Erythroblast (primary cell): ENCODE results near the gene ALDOB.

Experiments used
- DNase-seq, 2 experiments: peaks; one replicate each; lab custom pipeline; 2025; lab: John Stamatoyannopoulos, UW
- GATA1 ChIP-seq: IDR thresholded peaks from 2 replicates; pipeline ENCODE4 v1.6.1; 2011; ENCODE audit warnings: low read depth, mild to moderate bottlenecking, control low read depth, low read length, moderate library complexity
- POLR2A ChIP-seq: IDR thresholded peaks from 2 replicates; pipeline ENCODE4 v1.6.1; 2011; ENCODE audit warnings: mild to moderate bottlenecking, low read length

The ALDOB gene

GRCh38 chr9:101421653-101422065 is 13.9 kb downstream of the ALDOB start:
- no peak for TF ChIP-seq POLR2A
- no peak for TF ChIP-seq GATA1
- no peak for DNase-seq

- no peak for DNase-seq
- TF ChIP-seq POLR2A (no peak), GATA1 (no peak)
Observed at GRCh38 chr9:101419863-101420262, 15.7 kb downstream of the ALDOB start.

- DNase-seq: no peak
- TF ChIP-seq GATA1 (no peak), POLR2A (no peak)
Observed at GRCh38 chr9:101418518-101419430, 16.8 kb downstream of the ALDOB start.

- DNase-seq: no peak
- no peak for TF ChIP-seq GATA1
- no peak for TF ChIP-seq POLR2A
Observed at GRCh38 chr9:101417977-101418376, 17.6 kb downstream of the ALDOB start.

- TF ChIP-seq GATA1 (no peak), POLR2A (no peak)
- no peak for DNase-seq
Observed at GRCh38 chr9:101417389-101417788, 18.2 kb downstream of the ALDOB start.

- TF ChIP-seq POLR2A (no peak), GATA1 (no peak)
- DNase-seq: no peak
Observed at GRCh38 chr9:101415578-101415977, 20.0 kb downstream of the ALDOB start.

GRCh38 chr9:101414839-101415238 is 20.7 kb downstream of the ALDOB start:
- TF ChIP-seq POLR2A (no peak), GATA1 (no peak)
- DNase-seq: no peak

- no peak for TF ChIP-seq GATA1
- peak in 1 of 2 experiments; percentile 10 for DNase-seq
Observed at GRCh38 chr9:101409079-101409477, 26.5 kb downstream of the ALDOB start.

- DNase-seq: no peak
- TF ChIP-seq POLR2A (no peak), GATA1 (no peak)
Observed at GRCh38 chr9:101408374-101409078, 27.0 kb downstream of the ALDOB start.

- no peak for DNase-seq
- TF ChIP-seq GATA1 (no peak), POLR2A (no peak)
Observed at GRCh38 chr9:101403516-101404285, 31.9 kb downstream of the ALDOB start.

- DNase-seq: no peak
- TF ChIP-seq POLR2A (no peak), GATA1 (no peak)
Observed at GRCh38 chr9:101400120-101400519, 35.5 kb downstream of the ALDOB start.

GRCh38 chr9:101399643-101399970 is 36.0 kb downstream of the ALDOB start:
- peak in 1 of 2 experiments; percentile 33 for DNase-seq
- TF ChIP-seq POLR2A (no peak), GATA1 (no peak)

GRCh38 chr9:101398930-101399642 is 36.5 kb downstream of the ALDOB start:
- DNase-seq: peak in 1 of 2 experiments; percentile 75
- TF ChIP-seq GATA1 (no peak), POLR2A (no peak)
